CD4-positive, alpha-beta T cell treated with Interleukin-1 beta for 1 hour (primary cell): ENCODE measurements around the gene TUBB6.
A peak's percentile ranks its signal among the peaks of the same experiment; 100 is the strongest.

Experiments used
- DNase-seq, 2 donors: peaks; one replicate each; pipeline ENCODE4 v3.0.0-alpha.2; 2020 to 2022

The TUBB6 gene

DNA sequence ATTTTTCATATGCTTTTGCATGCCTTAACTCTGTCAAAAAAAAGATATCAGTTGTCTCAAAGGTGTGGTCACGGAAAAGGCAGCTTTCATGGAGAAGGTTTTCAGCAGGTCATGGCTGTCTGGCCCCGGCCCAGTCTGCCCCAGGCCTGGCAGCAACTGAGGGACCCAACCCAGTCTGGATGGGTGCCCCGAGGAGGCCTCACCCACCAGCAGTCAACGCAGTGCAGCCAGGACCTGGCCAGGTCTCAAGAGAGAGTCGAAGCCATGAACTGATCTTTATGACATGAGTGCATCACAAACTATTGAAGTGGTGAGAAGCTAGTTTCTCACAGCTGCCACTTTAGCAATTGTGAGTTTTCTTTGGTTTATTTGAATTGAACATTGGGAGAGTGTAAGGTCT, 7.9 kb downstream of the TUBB6 start:
- no peak for DNase-seq

DNA sequence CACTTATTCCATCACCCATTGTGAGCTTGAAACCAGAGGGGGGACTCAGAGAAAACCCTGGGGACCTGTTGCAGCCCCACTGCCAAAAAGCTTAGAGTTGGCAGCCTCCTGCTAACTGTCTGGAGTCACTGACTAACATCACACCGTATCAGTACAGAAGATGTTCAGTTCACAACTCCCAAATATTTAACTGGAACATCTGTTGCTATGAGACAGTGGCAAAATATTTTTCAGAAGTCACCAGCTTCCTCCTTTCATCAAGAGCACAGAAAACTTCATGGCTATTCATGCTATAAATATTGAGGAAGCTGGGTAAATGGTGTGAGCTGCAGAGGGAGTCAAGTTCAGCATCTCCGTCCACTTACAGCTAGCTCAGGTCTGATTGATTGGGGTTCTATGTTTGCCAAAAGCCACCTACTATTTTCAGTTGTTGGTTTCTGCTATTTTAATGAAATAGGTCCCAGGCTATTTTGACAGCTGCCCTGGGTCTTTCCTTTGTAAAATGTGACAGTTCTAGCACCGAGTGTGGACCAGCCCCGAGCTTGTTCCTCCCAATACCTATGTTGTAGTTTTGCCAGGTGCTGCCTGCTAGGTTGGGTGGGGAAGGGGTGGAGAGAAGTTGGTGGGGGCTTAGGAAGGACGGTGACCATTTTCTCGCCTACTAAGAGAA, 9.8 kb downstream of the TUBB6 start:
- DNase-seq = peak in 1 of 2 donors; percentile 12

DNA sequence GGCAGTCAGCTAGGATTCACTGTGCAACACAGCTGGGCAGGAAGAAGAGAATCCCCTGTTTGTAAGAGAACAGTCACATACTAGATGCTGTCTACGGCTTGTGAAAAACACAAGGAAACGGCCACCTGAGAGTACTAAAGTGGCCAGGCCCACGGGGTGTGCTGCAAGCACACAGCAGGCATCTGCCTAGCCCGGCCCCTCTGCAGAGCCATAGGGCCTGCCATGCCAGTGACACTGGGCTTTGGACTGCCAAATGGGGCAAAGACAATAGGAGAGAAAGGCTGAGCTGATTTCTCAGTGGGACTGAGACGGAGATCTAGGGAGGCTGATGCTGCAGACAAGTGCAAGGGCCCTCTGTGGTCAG, 10.3 kb downstream of the TUBB6 start:
- DNase-seq = no peak

DNA sequence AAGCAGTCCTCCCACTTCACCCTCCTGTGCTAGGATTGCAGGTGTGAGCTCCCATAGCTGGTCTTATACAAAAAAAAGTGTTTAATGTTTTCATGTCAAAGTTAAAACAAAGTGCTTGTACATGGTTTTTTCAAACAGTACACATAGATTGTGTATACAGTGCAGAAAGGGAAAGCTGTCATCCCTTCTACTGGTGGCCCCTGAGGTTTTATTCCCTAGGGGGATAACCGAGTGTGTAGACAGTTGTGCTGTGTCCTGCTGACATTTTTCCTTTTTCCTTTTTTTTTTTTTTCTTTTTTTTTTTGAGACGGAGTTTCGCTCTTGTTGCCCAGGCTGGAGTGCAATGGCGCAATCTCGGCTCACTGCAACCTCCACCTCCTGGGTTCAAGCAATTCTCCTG, 10.8 kb downstream of the TUBB6 start:
- DNase-seq = no peak

DNA sequence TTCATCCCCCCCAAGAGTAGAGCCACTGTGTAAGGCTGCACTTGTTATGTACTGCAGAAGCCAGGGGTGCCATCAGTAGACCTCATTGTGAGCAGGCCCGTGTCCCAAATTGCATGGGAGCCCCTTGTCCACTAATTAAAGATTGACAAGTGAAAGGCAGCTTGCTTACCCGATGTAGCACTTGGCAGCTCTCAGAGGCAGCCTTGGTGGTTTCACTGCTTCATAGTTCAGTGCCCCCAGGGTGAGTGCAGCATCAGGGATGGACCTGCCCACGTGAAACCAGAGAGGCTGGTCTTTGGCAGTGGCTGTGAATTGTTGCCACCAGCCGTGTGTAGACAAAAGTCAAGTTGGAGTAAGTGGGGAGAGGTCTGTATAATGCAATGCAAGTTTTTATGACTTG, 13.3 kb downstream of the TUBB6 start:
- no peak for DNase-seq

DNA sequence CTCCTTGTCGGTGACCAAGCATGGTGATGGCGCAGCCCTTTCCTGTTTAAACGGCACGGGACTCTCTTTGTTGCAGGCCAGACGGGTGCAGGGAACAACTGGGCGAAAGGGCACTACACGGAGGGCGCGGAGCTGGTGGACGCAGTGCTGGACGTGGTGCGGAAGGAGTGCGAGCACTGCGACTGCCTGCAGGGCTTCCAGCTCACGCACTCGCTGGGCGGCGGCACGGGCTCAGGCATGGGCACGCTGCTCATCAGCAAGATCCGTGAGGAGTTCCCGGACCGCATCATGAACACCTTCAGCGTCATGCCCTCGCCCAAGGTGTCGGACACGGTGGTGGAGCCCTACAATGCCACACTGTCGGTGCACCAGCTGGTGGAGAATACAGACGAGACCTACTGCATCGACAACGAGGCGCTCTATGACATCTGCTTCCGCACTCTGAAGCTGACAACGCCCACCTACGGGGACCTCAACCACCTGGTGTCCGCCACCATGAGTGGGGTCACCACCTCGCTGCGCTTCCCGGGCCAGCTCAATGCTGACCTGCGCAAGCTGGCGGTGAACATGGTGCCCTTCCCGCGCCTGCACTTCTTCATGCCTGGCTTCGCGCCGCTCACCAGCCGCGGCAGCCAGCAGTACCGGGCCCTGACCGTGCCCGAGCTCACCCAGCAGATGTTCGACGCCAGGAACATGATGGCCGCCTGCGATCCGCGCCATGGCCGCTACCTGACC, 17.1 kb downstream of the TUBB6 start:
- no peak for DNase-seq

DNA sequence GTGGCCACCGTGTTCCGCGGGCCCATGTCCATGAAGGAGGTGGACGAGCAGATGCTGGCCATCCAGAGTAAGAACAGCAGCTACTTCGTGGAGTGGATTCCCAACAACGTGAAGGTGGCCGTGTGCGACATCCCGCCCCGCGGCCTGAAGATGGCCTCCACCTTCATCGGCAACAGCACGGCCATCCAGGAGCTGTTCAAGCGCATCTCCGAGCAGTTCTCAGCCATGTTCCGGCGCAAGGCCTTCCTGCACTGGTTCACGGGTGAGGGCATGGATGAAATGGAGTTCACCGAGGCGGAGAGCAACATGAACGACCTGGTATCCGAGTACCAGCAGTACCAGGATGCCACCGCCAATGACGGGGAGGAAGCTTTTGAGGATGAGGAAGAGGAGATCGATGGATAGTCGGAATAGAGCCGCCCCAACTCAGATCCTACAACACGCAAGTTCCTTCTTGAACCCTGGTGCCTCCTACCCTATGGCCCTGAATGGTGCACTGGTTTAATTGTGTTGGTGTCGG, 17.7 kb downstream of the TUBB6 start:
- no peak for DNase-seq

DNA sequence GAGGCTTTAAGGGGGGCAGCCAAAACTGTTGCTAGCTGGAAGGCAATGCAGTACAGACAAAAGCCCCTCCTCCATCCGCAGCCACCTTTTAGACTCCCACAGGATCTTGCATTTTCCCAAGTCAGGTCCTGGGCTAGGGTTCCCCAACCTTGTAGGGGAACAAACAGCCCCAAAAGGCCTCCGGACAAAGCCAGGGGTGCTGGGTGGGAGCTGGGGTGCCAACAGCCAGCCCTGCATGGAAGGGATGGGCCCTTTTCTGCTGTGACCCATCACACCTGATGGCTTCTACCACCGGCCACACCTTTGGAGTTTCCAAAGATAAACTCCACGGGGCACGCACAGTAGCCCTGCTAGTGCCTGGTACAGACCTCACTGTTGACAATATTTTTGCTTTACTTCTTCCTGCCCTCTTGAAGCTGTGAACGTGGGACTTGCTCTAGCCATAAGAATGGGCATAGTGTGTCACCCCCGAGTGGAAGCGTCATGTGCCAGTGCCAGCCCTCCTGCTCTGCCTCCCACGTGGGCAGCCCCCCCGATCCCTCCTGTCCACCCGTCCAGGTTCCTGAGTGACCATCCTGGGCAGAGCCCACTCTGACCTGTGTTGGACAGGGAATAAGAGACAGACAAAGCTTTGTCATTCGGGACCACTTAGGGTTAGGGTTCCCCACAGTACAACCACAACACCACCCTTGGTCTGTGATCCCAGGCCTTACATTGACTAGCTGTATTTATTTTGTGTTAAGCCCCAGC, 18.8 kb downstream of the TUBB6 start:
- DNase-seq = no peak

DNA sequence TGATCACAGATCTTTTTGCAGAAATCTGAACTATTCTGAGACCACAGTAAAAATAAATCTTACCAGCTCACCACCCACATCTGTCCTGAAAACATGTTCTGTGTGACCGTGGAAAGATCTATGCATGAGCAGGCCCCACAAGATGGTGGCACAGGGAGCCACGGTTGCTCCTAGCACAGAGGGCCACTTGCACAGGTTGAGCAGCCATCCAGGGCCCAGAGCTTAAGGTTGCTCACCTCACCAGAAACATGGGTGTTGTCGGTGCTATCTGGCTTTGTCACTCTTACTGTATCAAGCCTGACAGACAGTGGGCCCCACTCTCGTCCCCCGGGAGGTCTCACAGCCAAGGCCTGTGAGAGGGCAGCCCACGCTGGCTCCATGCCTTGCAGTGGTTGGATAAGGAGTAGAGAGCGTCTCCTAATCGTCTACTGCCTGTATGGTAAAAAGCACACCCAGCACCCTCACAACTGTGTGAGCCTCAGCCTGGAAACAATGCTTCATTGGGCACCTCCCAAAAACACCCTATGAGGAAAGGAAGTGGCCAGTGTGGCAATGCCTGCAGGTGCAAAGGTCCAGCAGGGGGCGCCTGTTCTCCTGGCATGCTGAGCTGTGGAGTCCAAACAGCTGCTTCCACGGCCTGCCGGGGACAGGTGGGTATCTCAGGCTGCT, 19.6 kb downstream of the TUBB6 start:
- DNase-seq = peak; percentile 66 to 69

DNA sequence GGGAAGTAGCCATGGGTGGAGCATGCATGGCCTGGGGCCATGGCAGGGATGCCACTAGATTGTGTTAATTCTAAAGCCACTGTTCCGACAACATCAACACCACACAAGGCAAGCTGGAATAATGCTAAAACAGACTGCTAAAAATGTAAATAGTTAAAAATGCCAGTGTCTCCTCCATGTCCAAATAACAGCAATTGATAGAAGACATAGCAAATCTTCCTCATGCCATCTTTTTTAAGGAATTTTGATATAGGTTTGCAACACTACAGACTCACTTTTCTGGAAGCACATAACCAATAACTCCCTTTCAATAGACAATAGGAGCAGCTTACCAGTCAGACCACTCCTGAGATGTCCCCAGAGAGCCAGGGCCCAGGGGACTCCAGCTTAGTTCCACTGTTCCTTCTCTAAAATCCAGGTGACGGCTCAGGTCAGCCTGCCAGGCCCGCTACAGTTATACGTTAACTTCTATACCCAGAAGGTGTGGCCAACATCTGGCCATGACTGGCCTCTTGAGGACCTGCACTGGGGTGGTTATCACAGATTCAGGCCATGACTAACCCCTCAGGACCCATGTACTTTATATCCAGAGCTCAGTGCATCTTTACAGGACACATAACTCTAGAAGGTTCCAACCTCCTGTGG, 20.3 kb downstream of the TUBB6 start:
- no peak for DNase-seq

DNA sequence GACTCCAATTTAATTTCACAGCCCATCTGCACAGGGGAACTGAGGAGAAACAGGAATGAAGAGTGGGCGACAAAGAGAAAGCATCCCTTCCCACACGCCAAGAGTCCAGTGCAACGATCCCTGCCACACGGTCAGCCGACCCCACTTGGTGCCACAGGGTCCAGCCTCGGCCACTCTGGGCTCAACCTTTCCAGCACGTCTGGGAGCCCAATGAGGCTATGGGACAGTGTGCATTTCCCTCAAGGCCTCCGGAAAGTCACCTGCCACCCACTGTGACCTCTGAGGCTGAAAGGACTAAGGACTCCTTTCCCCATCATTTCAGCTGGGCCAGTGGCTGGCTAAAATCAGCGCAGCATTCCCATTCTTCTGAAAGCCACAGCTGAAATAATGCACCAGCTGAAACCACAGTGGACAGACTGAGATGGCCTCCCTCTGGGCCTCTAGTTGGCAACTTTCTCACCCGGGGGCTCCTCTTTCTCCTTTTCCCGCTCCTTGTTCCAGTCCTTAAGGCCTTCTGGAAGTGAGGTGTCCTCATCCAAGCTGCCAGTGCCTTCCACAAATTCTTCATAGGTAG, 21.2 kb downstream of the TUBB6 start:
- DNase-seq = no peak

DNA sequence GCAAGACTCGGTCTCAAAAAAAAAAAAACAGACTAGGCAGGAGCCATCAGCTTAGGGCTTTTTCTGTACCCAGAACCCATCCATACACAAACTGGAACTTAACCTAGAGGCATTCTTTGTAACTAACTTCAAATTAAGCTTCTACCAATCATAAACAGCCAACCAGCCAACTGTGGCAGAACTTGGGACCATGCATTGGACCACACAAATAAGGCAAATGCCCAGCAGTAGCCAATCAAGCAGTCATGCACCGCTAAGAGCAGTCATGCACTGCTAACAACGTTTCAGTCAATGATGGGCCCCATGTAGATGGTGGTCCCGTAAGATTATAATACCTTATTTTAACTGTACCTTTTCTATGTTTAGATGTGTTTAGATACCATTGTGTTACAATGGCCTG, 22.7 kb downstream of the TUBB6 start:
- no peak for DNase-seq

DNA sequence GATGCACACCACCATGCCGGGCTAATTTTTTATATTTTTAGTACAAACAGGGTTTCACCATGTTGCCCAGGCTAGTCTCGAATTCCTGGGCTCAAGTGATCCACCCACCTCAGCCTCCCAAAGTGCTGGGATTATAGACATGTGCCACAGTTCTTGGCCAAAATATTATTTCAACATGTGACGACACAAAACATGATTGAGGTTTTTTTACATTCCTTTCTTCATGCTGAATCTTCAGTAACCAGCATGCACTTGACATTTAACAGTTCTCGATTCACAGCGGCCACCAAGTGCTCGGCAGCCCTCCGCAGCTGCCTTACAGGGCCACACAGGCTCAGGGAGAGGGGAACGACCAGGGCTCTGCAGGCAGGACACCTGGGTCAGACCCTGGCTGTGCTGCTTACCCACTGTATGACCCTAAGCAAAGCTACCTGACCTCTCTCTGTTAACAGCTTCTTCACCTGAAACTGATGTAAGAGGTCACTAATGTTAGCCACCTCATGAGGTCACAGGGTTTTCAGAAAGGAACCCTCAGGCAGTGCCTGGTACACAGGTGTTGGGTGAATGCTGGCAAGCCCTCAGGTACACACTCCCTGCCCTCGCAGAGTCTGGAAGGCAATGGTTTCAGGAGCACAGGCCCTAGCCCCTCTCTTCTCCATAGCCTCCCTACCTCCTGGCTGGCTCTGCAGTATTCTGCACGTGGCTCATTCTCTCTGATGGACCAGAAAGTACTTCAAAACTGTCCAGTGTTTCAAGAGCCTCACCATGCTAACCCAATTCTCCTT, 25.7 kb downstream of the TUBB6 start:
- no peak for DNase-seq

DNA sequence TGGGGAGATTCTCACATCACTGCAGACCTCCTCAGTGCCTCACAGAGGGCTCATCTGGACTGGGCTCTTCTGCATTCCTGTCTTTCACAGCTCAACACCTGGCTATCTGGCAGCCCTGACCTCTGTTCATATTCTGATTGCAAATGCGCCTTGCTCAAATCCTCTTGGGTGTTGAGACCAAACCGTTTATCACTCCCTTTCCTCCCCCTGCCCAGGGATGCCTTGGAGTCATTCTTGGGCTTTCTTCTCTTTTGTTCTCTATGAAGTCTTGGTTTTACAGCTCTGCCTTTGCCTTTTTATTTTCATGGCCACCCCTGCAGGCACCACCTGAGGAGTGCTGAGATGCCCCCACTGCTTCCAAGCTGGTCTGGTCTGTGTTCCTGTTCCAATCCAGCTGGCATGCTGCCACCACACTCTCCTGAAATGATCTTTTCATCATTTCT, 26.3 kb downstream of the TUBB6 start:
- no peak for DNase-seq

DNA sequence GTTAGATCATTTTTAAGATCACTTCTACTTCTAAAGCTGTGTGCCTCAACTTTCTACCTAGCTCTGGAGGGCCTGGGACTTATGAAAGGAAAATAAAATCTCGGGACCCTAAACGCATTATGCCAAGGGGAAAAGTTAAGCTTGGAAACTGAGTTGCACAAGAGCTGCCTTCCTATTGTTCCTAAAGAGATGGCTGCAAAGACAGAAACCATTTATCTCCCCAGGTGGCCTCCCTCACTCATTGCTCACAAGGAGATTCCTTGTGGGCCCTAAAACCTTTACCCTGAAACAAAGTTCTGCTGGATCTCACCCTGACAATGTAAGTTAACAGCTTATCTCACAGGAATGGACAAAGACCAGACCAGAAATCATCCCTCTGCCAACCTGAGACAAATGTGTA, 26.8 kb downstream of the TUBB6 start:
- DNase-seq = no peak

DNA sequence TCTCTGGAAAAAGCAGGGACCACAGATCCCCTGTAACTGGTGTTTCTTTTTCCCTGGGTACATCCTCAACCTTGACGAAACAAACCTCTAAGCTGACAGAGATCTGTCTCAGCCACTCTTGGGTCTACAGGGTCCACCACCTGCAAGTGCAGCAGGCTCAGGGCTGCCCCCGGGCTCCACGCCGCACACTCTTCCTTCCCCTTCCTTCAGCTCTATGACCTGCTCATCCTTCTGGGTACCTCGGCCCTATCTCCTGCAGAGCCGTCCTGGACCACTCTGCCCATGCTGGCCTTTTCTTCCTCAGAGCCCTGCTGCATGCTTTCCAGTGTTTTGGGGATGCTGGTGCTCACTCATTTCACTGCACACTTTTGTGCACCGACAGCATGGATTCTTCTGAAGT, 27.5 kb downstream of the TUBB6 start:
- no peak for DNase-seq

DNA sequence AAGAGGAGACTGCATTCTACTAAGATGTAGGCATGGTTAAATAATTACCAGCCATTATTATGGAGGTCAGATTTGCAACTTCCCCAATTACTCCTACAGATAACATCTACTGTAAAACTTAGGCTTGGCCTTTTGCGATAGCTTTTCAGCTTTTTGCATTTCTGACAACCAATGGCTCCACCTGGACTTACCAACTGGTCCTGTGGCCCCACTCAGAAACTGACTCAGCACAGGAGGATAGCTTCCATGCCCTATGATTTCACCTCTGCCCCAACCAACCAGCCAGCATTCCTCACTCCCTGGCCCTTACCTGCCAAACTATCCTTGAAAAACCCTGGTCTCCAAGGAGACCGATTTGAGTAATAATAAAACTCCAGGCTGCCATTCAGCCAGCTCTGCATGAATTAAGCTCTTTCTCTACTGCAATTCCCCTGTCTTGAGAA, 28.2 kb downstream of the TUBB6 start:
- no peak for DNase-seq

DNA sequence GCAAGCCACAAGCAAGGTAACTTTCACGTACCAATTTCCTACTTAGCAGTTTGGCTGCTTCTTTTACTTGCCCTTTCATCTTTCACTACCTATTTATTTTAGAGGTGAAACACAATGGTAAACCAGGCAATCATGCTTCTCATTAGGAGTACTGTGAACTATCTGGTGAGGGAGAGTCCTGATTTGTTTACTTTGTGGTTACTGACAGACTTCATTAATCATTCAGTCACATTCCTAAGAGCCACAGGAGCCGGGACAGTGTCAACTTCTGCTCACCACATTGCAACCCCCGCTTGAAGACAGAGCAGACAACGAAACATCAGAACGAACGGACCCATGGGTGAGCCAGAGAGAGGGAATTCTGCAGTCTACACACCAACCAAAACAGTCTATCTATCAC, 28.8 kb downstream of the TUBB6 start:
- no peak for DNase-seq

DNA sequence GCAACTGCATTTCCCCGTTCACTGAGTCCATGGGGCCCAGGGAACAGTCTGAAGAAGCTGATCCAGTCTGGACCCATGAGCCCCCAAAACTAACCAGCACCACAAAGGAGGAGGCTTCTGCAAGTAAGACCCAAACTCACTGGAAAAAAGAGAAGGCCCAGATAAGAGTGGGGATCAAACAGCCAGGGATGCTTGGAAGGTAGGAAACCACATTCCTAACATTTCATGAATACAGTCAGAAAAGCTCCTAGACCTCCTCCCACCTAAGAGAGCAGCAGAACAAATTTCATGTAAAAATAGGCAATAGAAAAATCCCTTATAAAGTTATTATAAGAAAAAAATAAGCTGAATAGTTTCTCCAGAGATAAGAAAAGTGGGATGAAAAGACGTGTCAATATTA, 30.3 kb downstream of the TUBB6 start:
- DNase-seq = no peak

DNA sequence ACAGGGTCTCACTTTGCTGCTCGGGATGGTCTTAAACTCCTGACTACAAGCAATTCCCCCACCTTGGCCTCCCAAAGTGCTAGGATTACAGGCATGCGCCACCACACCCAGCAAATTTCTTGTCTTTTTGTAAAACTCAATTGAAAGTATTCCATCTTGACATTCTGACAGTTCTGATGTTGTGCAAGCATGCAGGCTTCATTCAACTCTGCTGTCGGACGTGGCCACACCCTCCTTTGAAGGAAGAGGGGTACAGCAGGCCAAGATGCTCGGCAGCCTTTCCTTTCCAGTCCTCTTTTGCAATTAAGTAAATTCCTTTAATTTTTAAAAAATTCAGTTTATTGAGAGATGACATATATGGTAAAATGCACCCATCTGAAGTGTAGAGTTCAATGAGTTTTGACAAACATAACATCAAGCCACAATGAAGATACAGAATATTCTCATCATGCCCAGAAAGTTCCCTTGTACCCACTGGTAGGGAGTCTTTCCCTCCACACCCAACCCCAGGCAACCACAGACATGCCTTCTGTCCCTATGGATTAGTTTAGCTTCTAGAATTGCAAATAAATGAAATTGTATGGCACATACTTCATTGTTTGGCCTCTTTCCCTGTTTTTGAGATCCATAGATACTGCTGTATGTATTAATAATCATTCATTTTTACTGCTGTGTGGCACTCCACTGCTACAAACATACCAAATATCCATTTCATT, 33.1 kb downstream of the TUBB6 start:
- no peak for DNase-seq

DNA sequence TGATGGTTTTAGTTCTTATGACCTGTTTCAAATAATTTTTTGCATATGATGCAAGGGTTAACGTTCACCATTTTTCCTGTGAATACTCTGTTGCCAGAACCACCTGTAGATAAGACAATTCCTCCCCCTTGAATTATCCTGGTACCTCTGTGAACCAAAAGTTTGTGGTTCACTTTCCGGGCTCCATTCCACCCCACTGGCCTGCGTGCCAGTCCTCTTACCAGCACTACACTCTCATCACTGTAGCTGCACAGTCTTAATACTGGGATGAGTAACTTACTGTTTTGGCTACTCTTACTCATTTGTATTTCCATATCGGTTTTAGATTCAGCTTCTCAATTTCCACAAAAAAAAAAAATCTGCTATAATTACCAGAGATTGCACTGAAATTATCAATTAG, 34.6 kb downstream of the TUBB6 start:
- no peak for DNase-seq
